OCI-LY7 (cell line): ENCODE data around the gene GYG2. TPM values are rescaled to one million over a fixed set of nuclear protein-coding genes. Genes with fewer than 3 reads are reported as not detected.

Experiments
- total RNA-seq, 2 experiments: library from RNA; depleted of rRNA in 1 of 2; stranded (reverse); fragments of >200 nt in 1 of 2; shearing (Covaris generic) in 1 of 2; gene quantifications; 2 replicates each; pipeline ENCODE4 v1.2.3, GENCODE V29; 2014 to 2022

The GYG2 gene
- total RNA-seq, 2 experiments from 2014 or later = not detected

Other genes starting within 250 kb of the GYG2 start
- 80.7 and 92.3 TPM in 2 replicates for gene CD99, start 137.6 kb upstream of the GYG2 start, total RNA-seq (2014; rRNA removed; shearing (Covaris generic))
- gene CD99, start 137.6 kb upstream of the GYG2 start, total RNA-seq (2022) = 117 and 119 TPM in 2 replicates
- gene XG, start 76.9 kb upstream of the GYG2 start, total RNA-seq (2014; rRNA removed; shearing (Covaris generic)) = not detected in 2 replicates
- not detected in 2 replicates for gene XG, start 76.9 kb upstream of the GYG2 start, total RNA-seq (2022)
- not detected in 2 replicates for gene ARSD, start 100.4 kb downstream of the GYG2 start, total RNA-seq (2014; rRNA removed; shearing (Covaris generic))
- gene ARSD, start 100.4 kb downstream of the GYG2 start, total RNA-seq (2022) = not detected in 2 replicates
- not detected in 2 replicates for gene ARSH, start 177.6 kb downstream of the GYG2 start, total RNA-seq (2014; rRNA removed; shearing (Covaris generic))
- gene ARSH, start 177.6 kb downstream of the GYG2 start, total RNA-seq (2022) = not detected in 2 replicates
- gene ARSF, start 212.5 kb downstream of the GYG2 start, total RNA-seq (2014; rRNA removed; shearing (Covaris generic)) = not detected in 2 replicates
- not detected in 2 replicates for gene ARSF, start 212.5 kb downstream of the GYG2 start, total RNA-seq (2022)